ENCODE measurements around the gene SAMD1.

GRCh38 chr19:14115756-14116155 is 25.2 kb upstream of the SAMD1 start:
- no peak for TF ChIP-seq MYPOP (CRISPR knock-in tag; IDR thresholded peaks at IDR 0.05)
- no peak for TF ChIP-seq ZFP36L1 (CRISPR knock-in tag; IDR thresholded peaks at IDR 0.05)
- no peak for TF ChIP-seq ZBTB40 (IDR thresholded peaks at IDR 0.05)
- TF ChIP-seq ZBTB40 (CRISPR knock-in tag; IDR thresholded peaks at IDR 0.05) = no peak
- no peak for TF ChIP-seq HCFC1 (IDR thresholded peaks at IDR 0.05; ENCODE audit: low read depth, low read length)
- no peak for TF ChIP-seq POLR2AphosphoS5 (IDR thresholded peaks at IDR 0.05; ENCODE audit: low read depth, low read length)
- no peak for TF ChIP-seq CTCF (CRISPR knock-in tag; IDR thresholded peaks at IDR 0.05)
- no peak for TF ChIP-seq SP2 (CRISPR knock-in tag; IDR thresholded peaks at IDR 0.05)
- no peak for TF ChIP-seq ZNF713 (CRISPR knock-in tag; IDR thresholded peaks at IDR 0.05)
- no peak for TF ChIP-seq ZFY (CRISPR knock-in tag; IDR thresholded peaks at IDR 0.05)
